HG02943 (cell line): ENCODE results near the gene ZSCAN12.
"Not testable (repeated sequence)": the region's sequence is repeated elsewhere in the genome, so short reads cannot be mapped to it uniquely, and the experiment has no call there.

Source experiments
- ATAC-seq: cut with Tn5 transposase; IDR thresholded peaks from one replicate; pipeline ENCODE4 v1.9.1; 2021; ENCODE audit warnings: mild to moderate bottlenecking, low read depth, moderate library complexity; ENCODE audit not compliant: unreplicated experiment

ZSCAN12 gene

GRCh38 chr6:28395918-28396317, 3.6 kb downstream of the ZSCAN12 start:
- no peak for ATAC-seq

DNA sequence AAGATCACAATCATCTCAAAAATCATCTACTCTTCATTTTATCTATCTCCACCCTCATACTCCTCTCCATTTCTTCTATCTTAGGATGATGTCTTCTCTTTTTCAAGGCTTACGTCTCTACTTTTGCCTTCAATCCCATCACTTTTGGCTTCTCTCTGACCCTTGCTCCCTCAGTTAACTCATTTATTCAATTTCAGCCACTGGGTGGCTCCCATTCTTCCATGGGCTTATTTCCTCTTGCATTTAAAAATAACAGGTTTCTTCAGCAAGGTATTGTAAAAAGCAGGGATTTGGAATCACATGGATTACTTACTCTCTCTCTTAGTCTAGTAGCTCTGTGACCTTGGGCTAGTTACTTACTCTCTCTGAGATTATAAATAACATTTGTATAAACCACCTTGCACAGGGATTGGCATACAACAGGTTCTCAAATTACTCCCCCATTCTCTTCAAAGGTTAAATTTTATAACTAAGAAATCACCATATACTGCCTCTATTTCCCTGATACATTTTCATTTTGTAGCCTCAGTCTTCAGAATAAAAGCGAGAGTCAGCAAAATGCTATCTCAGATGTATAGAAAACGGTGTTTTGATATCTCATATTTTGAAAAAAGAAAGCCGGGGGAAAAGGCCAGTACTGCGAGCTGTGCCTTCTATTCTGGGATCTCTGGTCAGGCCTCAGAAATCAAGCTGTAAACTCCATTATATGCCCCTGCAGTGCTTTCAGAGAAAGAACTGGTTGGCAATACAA, 5.5 kb downstream of the ZSCAN12 start:
- no peak for ATAC-seq

DNA sequence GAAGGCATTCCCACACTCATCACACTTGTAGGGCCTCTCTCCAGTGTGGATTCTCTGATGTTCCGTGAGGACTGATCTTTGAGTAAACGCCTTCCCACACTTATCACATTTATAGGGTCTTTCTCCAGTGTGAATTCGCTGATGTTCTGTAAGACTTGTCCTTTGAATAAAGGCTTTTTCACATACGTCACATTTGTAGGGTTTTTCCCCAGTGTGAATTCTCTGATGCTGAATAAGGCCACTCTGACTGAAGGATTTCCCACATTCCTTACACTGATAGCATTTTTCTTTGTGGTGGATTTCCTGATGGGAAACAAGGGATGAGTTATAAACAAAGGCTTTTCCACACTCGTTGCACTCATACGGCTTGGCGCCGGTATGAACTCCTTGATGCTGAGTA, 8.9 kb downstream of the ZSCAN12 start:
- no peak for ATAC-seq

GRCh38 chr6:28384143-28384533, 15.4 kb downstream of the ZSCAN12 start:
- no peak for ATAC-seq

GRCh38 chr6:28383235-28384142, 16.1 kb downstream of the ZSCAN12 start:
- ATAC-seq = peak; percentile 83

- ATAC-seq = no peak
These were observed 19.2 kb downstream of the ZSCAN12 start for GRCh38 chr6:28380381-28380780.

DNA sequence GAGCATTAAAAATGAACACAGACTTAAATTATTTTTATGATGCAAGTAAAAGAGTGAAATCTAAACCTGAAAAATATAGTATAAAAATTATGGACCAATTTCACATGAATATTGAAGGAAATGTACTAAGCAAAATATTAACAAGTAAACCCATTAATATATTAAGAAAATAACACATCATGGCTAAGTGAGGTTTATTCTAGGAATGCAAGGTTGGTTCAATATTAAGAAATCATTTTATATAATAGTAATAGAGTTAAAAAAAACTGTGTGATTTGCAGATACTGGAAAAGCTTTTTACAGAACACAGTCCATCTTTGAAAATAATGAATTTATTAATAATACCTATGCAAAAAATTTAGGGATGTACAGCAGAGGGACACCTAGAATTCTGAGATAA, 20.9 kb downstream of the ZSCAN12 start:
- ATAC-seq = no peak

GRCh38 chr6:28377879-28378278, 21.7 kb downstream of the ZSCAN12 start:
- ATAC-seq = no peak

- ATAC-seq = no peak
These were observed 25.6 kb downstream of the ZSCAN12 start for GRCh38 chr6:28373925-28374324.

- no peak for ATAC-seq
These were observed 27.7 kb downstream of the ZSCAN12 start for GRCh38 chr6:28371706-28372451.

DNA sequence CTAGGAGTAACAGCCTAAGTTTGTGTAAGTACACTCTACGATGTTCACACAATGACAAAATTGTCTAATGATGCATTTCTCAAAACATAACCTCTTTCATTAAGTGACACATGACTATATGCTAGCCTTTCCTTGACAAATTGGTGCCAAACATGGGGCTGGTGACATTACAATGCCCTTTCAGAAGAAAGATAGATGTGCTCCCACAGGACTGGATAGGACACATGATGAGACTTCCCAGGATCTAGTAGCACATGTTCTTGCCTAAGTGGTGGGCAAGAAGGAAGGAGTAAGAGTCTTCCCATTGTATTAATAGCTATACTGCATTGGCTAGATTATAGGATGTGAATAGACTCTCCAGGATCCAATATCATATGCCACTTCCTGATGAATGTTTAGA, 28.3 kb downstream of the ZSCAN12 start:
- no peak for ATAC-seq

- ATAC-seq = no peak
These were observed 29.1 kb downstream of the ZSCAN12 start for GRCh38 chr6:28370440-28370839.

- ATAC-seq = no peak
These were observed 30.1 kb downstream of the ZSCAN12 start for GRCh38 chr6:28369463-28369862.

DNA sequence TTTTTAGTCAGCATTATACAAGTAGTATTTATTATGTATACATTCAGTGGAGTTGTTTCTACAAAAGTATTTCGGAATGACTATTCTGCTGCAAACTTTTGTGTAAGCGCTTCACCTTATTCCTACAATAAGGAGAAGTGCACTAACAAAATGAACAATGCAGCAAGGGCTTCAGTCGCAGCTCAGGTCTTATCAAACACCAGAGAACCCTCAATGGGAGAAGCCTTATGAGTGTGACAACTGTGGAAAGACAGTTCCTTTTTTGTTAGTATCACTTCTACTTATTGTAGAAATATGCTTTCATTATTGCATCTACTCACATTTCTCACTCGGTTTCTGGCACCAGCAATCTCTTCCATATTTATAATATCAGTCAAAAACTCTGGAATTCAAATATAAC, 31.0 kb downstream of the ZSCAN12 start:
- ATAC-seq = no peak

GRCh38 chr6:28365590-28365989, 34.0 kb downstream of the ZSCAN12 start:
- not testable (repeated sequence) for ATAC-seq

DNA sequence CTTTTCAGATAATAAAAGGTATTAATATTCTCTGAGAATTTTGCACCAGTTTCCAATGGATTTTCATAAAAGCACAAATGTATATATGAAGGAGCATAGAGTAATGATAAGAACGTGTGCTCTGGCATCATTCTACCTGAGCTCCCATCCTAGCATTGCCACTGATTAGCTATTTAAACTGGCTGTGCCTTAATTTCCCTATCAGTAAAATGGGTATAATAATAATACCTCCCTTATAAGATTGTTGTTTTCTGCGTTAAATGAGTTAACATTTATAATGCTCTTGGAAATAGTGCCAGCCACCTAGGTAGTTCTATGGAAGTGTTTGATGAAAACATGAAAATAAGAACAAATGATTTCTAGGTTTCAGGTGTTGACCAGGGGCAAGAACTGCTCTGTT, 38.6 kb downstream of the ZSCAN12 start:
- ATAC-seq = no peak

GRCh38 chr6:28359562-28359961, 40.0 kb downstream of the ZSCAN12 start:
- ATAC-seq = not testable (repeated sequence)

DNA sequence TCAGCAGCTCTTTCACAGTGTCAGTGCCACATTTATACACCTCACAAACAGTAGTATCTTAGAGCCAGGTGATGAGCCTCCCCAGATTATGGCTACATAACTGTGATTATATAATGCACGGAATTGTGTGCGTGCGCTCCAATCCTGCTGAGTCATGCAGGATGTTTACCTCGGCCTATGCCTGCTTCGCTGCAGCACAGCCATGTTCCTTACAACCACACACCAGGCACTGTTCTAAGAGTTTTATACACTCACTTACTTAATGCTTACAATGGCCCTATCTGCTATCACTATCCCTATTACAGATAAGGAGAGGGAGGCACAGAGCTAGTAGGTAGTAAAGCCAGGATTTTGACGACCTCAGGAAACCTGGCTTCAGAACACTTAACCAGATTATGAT, 42.5 kb downstream of the ZSCAN12 start:
- no peak for ATAC-seq

- no peak for ATAC-seq
These were observed 42.9 kb downstream of the ZSCAN12 start for GRCh38 chr6:28356666-28357020.

DNA sequence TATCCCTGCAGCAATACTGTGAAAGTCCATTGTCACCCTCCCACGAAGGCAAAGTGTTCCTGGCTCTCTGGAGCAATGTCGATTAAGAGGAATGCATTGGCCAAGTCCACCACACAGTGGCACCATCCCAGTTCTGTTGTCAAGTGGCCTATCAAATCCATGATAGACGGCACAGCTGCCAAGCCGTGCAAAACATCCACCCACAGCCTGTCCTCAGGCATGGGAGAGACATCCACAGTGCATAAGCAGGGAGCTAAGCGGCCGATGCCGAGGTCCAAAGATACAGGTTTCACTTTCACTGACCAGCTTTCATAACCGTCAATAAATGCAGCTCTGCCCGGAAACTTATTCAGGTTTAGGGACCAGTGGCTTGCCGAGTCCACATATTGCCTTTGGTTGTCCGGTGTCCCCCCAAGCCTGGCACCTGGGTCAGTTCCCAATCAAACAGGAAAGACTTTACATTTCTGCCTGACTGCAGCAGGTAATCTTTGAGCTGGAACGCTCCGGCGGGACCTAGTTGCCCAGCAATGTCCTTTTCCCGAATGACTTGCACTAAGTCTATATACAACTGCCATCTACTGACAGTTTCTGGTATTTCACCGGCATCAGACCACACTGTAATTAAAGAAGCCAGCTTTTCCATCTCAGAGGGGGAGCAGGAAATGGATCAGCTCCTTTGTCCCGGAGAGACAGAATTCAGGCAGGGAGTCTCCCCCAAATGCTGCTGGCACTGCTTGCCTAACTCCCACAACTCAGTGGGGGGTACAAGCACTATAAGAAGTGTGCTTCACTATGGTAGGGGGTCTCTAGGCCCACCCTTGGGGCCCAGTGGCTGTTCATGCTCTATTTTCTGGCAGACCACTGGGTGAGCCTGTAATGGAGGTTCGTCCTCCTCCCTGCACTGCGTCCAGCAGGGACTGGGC, 43.5 kb downstream of the ZSCAN12 start:
- ATAC-seq = peak; percentile 58
